Panc1 (cell line): ENCODE data around the gene ZDHHC1.

Experiments
- SIN3A ChIP-seq: IDR thresholded peaks from 2 replicates; pipeline ENCODE4 v1.6.1; 2012; ENCODE audit warnings: low read depth, mild to moderate bottlenecking, low read length, moderate library complexity, borderline replicate concordance; ENCODE audit not compliant: insufficient read depth
- TF ChIP-seq, protein P1 (sequence below): fragments of 450-650 bp; IDR thresholded peaks from 2 replicates; pipeline ENCODE4 v1.5.1; 2017; ENCODE audit warnings: mild to moderate bottlenecking

DNA sequence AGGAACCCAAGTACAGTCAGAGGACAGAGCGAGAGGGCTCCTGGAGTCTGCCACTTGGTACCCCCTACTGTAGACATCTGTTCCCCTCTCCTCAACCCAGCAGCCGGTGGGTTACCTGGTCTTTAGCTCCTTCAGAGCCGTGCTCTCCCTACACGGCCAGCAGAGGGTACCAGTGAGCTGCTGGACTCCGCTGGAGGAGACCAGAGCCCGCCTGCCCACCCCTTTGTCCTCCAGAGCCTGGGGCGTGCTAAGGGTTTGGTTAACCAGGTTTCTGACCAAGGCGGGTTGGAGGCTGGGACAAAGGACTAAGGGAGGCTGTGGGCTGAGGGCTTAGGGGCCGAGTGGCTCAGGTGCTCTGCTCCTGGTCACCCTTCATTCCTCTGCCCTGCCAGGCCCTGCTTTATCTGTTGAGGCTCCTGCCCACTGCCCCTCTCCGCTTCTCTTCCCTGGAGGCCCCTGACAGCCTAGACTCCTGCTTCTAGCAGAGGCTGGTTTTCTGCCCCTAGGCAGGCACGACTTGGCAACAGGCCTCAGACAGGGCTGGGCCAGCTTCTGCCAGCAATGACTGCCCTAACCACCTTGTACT lies 12.0 kb upstream of the ZDHHC1 start:
- TF ChIP-seq, protein P1, sequence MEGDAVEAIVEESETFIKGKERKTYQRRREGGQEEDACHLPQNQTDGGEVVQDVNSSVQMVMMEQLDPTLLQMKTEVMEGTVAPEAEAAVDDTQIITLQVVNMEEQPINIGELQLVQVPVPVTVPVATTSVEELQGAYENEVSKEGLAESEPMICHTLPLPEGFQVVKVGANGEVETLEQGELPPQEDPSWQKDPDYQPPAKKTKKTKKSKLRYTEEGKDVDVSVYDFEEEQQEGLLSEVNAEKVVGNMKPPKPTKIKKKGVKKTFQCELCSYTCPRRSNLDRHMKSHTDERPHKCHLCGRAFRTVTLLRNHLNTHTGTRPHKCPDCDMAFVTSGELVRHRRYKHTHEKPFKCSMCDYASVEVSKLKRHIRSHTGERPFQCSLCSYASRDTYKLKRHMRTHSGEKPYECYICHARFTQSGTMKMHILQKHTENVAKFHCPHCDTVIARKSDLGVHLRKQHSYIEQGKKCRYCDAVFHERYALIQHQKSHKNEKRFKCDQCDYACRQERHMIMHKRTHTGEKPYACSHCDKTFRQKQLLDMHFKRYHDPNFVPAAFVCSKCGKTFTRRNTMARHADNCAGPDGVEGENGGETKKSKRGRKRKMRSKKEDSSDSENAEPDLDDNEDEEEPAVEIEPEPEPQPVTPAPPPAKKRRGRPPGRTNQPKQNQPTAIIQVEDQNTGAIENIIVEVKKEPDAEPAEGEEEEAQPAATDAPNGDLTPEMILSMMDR: peak; percentile 90
- no peak for TF ChIP-seq SIN3A
